ENCODE data around the gene SPNS2. TPM values are rescaled to one million over a fixed set of nuclear protein-coding genes. Genes with fewer than 3 reads are reported as not detected.

The SPNS2 gene
- total and polyA plus RNA-seq, 2 of the 8 experiments (the other 6 are each of a cell fraction or from before 2014, with no cell fraction given), result 1.2 to 1.5 TPM

DNA sequence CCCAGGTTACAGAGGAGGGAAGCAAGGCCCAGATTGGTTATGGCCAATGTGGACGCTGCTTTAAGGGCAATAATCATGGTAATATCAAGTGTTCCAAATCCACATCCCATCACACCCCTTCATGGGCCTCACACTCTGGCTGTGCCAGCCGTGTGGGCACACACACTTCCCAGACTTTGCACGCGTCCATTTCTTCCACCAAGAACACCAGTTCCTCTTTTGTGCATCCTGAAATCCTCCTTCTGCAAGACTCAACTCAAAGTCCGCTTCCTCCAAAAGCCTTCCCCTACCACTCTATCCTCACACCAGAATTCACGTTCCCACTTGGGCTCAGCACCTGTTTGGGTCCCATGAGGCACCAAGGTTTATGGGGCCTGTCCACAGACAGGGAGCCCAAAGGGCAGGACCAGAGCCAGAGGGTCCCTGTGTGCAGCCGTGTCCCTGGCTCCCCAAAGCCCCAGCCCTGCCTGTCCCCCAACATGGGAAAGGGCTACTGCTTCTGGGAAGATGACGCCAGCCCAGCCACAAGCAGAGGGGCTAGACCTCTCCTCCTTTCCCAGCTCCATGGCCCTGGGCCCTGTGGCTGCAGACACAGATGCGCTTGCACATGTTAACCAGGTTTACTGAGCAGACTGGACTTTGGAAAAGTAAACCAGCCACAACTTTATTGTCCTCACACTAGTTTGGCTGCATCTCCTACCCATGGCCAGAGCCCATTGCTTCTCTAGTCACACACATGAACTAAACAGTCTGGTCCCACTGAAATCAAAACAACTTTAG, 44.7 kb upstream of the SPNS2 start:
- no peak overlapping the region for H2AK5ac ChIP-seq (ENCODE audit: low read depth, low read length)
- H3K9ac ChIP-seq (replicated peaks in 1 of 4; ENCODE audit: extremely low read depth in 1 of 4, low read depth in 3 of 4, low read length in 3 of 4), result no peak overlapping the region
- H4K20me1 ChIP-seq (replicated peaks in 1 of 2; ENCODE audit: control insufficient read depth in 1 of 2, insufficient read depth in 2 of 2, low read length in 2 of 2), result no peaks in the 10 kb centered on the region
- TF ChIP-seq RFX5 (IDR thresholded peaks at IDR 0.05; ENCODE audit: borderline replicate concordance, low read depth, low read length), result no peak
- TF ChIP-seq, protein P1, sequence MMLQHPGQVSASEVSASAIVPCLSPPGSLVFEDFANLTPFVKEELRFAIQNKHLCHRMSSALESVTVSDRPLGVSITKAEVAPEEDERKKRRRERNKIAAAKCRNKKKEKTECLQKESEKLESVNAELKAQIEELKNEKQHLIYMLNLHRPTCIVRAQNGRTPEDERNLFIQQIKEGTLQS (IDR thresholded peaks at IDR 0.05; ENCODE audit: insufficient read depth, low read depth, low read length), result no peak
- TF ChIP-seq RXRA (IDR thresholded peaks at IDR 0.05; ENCODE audit: insufficient read depth, low read depth, low read length), result no peak
- TF ChIP-seq EGR1 (IDR thresholded peaks at IDR 0.05; ENCODE audit: borderline replicate concordance, low read depth, low read length), result no peak
- no peak for TF ChIP-seq CREB1 (IDR thresholded peaks at IDR 0.05)
- no peak for TF ChIP-seq POU5F1 (IDR thresholded peaks at IDR 0.05; ENCODE audit: low read depth, low read length)
- TF ChIP-seq FOSL1 (IDR thresholded peaks at IDR 0.05; ENCODE audit: insufficient read depth, low read depth, low read length), result no peak
- no peak for TF ChIP-seq BCL11A (IDR thresholded peaks at IDR 0.05; ENCODE audit: low read depth in 2 of 2, low read length in 2 of 2)
- TF ChIP-seq SIN3A (conservative IDR thresholded peaks at IDR 0.05 in 1 of 2, IDR thresholded peaks at IDR 0.05 in 1 of 2; ENCODE audit: low read depth in 1 of 2, low read length in 2 of 2), result no peak
- TF ChIP-seq CBX5 (IDR thresholded peaks at IDR 0.05; ENCODE audit: low read depth, low read length), result no peak
- no peak overlapping the region for H4K8ac ChIP-seq (ENCODE audit: extremely low read depth, insufficient read depth, low read length)
- H3K56ac ChIP-seq (replicated peaks; ENCODE audit: insufficient read length, low read depth, low read length), result no peak overlapping the region
- no peak overlapping the region for H2BK5ac ChIP-seq (ENCODE audit: low read depth, low read length)
- no peak for DNase-seq (ENCODE audit: low read depth in 1 of 2, low spot score in 2 of 2)
- H3K23me2 ChIP-seq (ENCODE audit: low read depth, low read length), result peaks cover 2% of the 10 kb centered on the region; the same call in 1 of the 2 replicates
- FAIRE-seq, result no peak
- H3K36me3 ChIP-seq (ENCODE audit: control insufficient read depth in 2 of 4, insufficient read depth in 4 of 4, low read length in 3 of 4), result no peaks in the 10 kb centered on the region
- no peak overlapping the region for H2BK120ac ChIP-seq (replicated peaks; ENCODE audit: low read depth, low read length)
- no peak overlapping the region for H3K4me3 ChIP-seq (ENCODE audit: extremely low read depth in 1 of 4, insufficient read depth in 2 of 4, low read depth in 3 of 4, low read length in 4 of 4)
- no peak overlapping the region for H4K5ac ChIP-seq (ENCODE audit: insufficient read length, low read depth, low read length)
- H2BK12ac ChIP-seq (ENCODE audit: low read depth, low read length), result no peak overlapping the region
- 92% methylated on average over 9 of the region's 9 CpGs; no CpG with 5 or more reads in 1 of the 2 experiments for WGBS, 2 experiments (ENCODE audit: extremely low coverage in 1 of 2, insufficient coverage in 1 of 2, insufficient read length in 1 of 2, insufficient replicate concordance in 2 of 2, low coverage in 1 of 2, low lambda C conversion rate in 2 of 2, missing lambda C conversion rate in 1 of 2)
- no peak overlapping the region for H3K27ac ChIP-seq (ENCODE audit: low read depth, low read length)
- H3K18ac ChIP-seq (ENCODE audit: extremely low read depth, low read length), result no peak overlapping the region
- H3K23ac ChIP-seq (ENCODE audit: insufficient read length), result no peak overlapping the region
- ChIA-PET POLR2A (ENCODE audit: partially characterized antibody) (interaction anchor here (1.0 kb wide), 1 partner anchor 82 kb away, joined by 3 read pairs; no protein-coding TSS in a partner anchor), CTCF (ENCODE audit: partially characterized antibody) (interaction anchor here (0.6 to 1.4 kb wide), 3 partner anchors 18 to 84 kb away, joined by 3 to 4 read pairs (median 3); no protein-coding TSS in a partner anchor)
- no peak overlapping the region for H2BK20ac ChIP-seq (ENCODE audit: low read length)
- no peaks in the 10 kb centered on the region; a peak in 1 of 7 replicates for H3K27me3 ChIP-seq (replicated peaks in 1 of 4; ENCODE audit: control insufficient read depth in 3 of 4, extremely low read depth in 1 of 4, insufficient read depth in 3 of 4, low read length in 3 of 4)
- H3K79me2 ChIP-seq (ENCODE audit: control insufficient read depth in 1 of 2, insufficient read depth in 2 of 2, low read length in 2 of 2), result no peaks in the 10 kb centered on the region
- no peak overlapping the region for H3K14ac ChIP-seq (ENCODE audit: insufficient read length)
- no peak overlapping the region for H4K91ac ChIP-seq (replicated peaks; ENCODE audit: insufficient read length, low read length)
- no peak overlapping the region; the same call in 1 of the 2 replicates for H2AFZ ChIP-seq (ENCODE audit: low read length)
- no peaks in the 10 kb centered on the region for H3K9me3 ChIP-seq (ENCODE audit: insufficient read depth in 2 of 2, low read depth in 1 of 2, low read length in 1 of 2)
- no peaks in the 10 kb centered on the region for H3K79me1 ChIP-seq (ENCODE audit: low read depth, low read length)
- no peaks in the 10 kb centered on the region; a peak in 2 of 7 replicates for H3K4me1 ChIP-seq (replicated peaks in 1 of 4; ENCODE audit: control insufficient read depth in 3 of 4, insufficient read depth in 4 of 4, low read length in 3 of 4)
- no peak overlapping the region for H3K4ac ChIP-seq (replicated peaks; ENCODE audit: insufficient read length, low read depth, low read length)
- no peak overlapping the region for H2BK15ac ChIP-seq (ENCODE audit: low read length)
- H3K4me2 ChIP-seq (ENCODE audit: insufficient read depth in 1 of 2, low read depth in 2 of 2, low read length in 2 of 2), result no peak overlapping the region
